Trophoblast cell (in vitro differentiated cells and primary cell): ENCODE measurements around the gene TGFBR3L.
"Not testable (repeated sequence)": the region's sequence is repeated elsewhere in the genome, so short reads cannot be mapped to it uniquely, and the experiment has no call there.

Experiments used
- DNase-seq, 2 donors: peaks; one replicate each; pipeline ENCODE4 v3.0.0-alpha.2; 2016
- H2AFZ ChIP-seq: 2 replicates; pipeline ENCODE4 v1.6.1; 2013; ENCODE audit warnings: low read length, moderate library complexity, mild to moderate bottlenecking; ENCODE audit not compliant: insufficient read depth, poor library complexity
- H2AK5ac ChIP-seq: 2 replicates; pipeline ENCODE4 v1.6.1; 2013; ENCODE audit warnings: mild to moderate bottlenecking, low read length
- H2BK120ac ChIP-seq: 2 replicates; pipeline ENCODE4 v1.6.1; 2013; ENCODE audit warnings: low read length, mild to moderate bottlenecking, moderate library complexity; ENCODE audit not compliant: insufficient read depth, poor library complexity
- H2BK12ac ChIP-seq: 2 replicates; pipeline ENCODE4 v1.6.1; 2013; ENCODE audit warnings: mild to moderate bottlenecking, low read length, moderate library complexity
- H2BK5ac ChIP-seq: 2 replicates; pipeline ENCODE4 v1.6.1; 2013; ENCODE audit warnings: low read length, low read depth, moderate library complexity, mild to moderate bottlenecking; ENCODE audit not compliant: poor library complexity
- H3K14ac ChIP-seq: 2 replicates; pipeline ENCODE4 v1.6.1; 2013; ENCODE audit warnings: mild to moderate bottlenecking, low read length
- H3K18ac ChIP-seq: 2 replicates; pipeline ENCODE4 v1.6.1; 2013; ENCODE audit warnings: mild to moderate bottlenecking, low read length
- H3K23ac ChIP-seq: 2 replicates; pipeline ENCODE4 v1.6.1; 2013; ENCODE audit warnings: low read length
- H3K27ac ChIP-seq: 2 replicates; pipeline ENCODE4 v1.5.1; 2013; ENCODE audit warnings: low read depth, mild to moderate bottlenecking, inconsistent platforms, low read length, moderate library complexity
- H3K27me3 ChIP-seq: 2 replicates; pipeline ENCODE4 v1.6.1; 2013; ENCODE audit warnings: inconsistent platforms, mild to moderate bottlenecking, low read length, moderate library complexity; ENCODE audit not compliant: insufficient read depth
- H3K36me3 ChIP-seq, 2 experiments: 1 replicate in 1 of 2; 2 replicates in 1 of 2; pipeline ENCODE4 v1.6.1; 2013; ENCODE audit warnings: low read length in 2 of 2, mild to moderate bottlenecking in 2 of 2, moderate library complexity in 1 of 2; ENCODE audit not compliant: insufficient read depth in 2 of 2, control insufficient read depth in 1 of 2
- H3K4ac ChIP-seq: 2 replicates; pipeline ENCODE4 v1.6.1; 2013; ENCODE audit warnings: low read depth, mild to moderate bottlenecking, low read length, moderate library complexity
- H3K4me1 ChIP-seq, 2 experiments: 1 replicate in 1 of 2; 2 replicates in 1 of 2; pipeline ENCODE4 v1.6.1; 2013; ENCODE audit warnings: low read length in 2 of 2, mild to moderate bottlenecking in 2 of 2, moderate library complexity in 1 of 2; ENCODE audit not compliant: insufficient read depth in 2 of 2, control insufficient read depth in 1 of 2
- H3K4me2 ChIP-seq: 2 replicates; pipeline ENCODE4 v1.6.1; 2013; ENCODE audit warnings: inconsistent platforms, mild to moderate bottlenecking, low read length, moderate library complexity
- H3K4me3 ChIP-seq: 2 replicates; pipeline ENCODE4 v1.5.1; 2013; ENCODE audit warnings: mild to moderate bottlenecking, low read depth, low read length, inconsistent platforms
- H3K79me1 ChIP-seq: one replicate; pipeline ENCODE4 v1.6.1; 2013; ENCODE audit warnings: low read length
- H3K79me2 ChIP-seq: 2 replicates; pipeline ENCODE4 v1.6.1; 2013; ENCODE audit warnings: low read length, mild to moderate bottlenecking; ENCODE audit not compliant: control insufficient read depth, insufficient read depth, poor library complexity
- H3K9ac ChIP-seq: 2 replicates; pipeline ENCODE4 v1.6.1; 2013; ENCODE audit warnings: mild to moderate bottlenecking, low read length
- H3K9me3 ChIP-seq: 2 replicates; pipeline ENCODE4 v1.6.1; 2013; ENCODE audit warnings: low read depth, mild to moderate bottlenecking, control low read depth, inconsistent platforms, low read length; ENCODE audit not compliant: insufficient read depth
- H4K12ac ChIP-seq: 2 replicates; pipeline ENCODE4 v1.6.1; 2013; ENCODE audit warnings: low read depth, mild to moderate bottlenecking, low read length, moderate library complexity
- H4K8ac ChIP-seq: 2 replicates; pipeline ENCODE4 v1.6.1; 2013; ENCODE audit warnings: low read depth, mild to moderate bottlenecking, low read length, moderate library complexity
- H4K91ac ChIP-seq: one replicate; pipeline ENCODE4 v1.6.1; 2013; ENCODE audit warnings: low read depth, mild to moderate bottlenecking, low read length, moderate library complexity
- WGBS: extraction: QIAGEN DNeasy Blood & Tissue Kit; methylation state at CpG from one replicate; pipeline ENCODE4 v1.1.7; 2013; ENCODE audit warnings: missing lambda C conversion rate; ENCODE audit not compliant: insufficient read length, insufficient coverage; ENCODE audit errors: extremely low coverage; 5-methylcytosine and 5-hydroxymethylcytosine counted together

TGFBR3L gene

GRCh38 chr19:7916955-7917266 is 2.3 kb downstream of the TGFBR3L start:
- peaks cover 7% of the 10 kb centered on the region for H3K9me3 ChIP-seq
- H3K4me3 ChIP-seq = no peak overlapping the region
- no peak overlapping the region for H2AFZ ChIP-seq
- no peak overlapping the region for H3K27ac ChIP-seq
- H3K14ac ChIP-seq = no peak overlapping the region
- no peak overlapping the region for H4K91ac ChIP-seq
- no peak overlapping the region for H3K4ac ChIP-seq
- H3K4me1 ChIP-seq = peaks cover 16 to 23% of the 10 kb centered on the region in 2 experiments
- peaks cover 2% of the 10 kb centered on the region for H3K79me1 ChIP-seq
- peak overlapping the region; percentile 52 for H3K4me2 ChIP-seq
- no peak overlapping the region for H4K8ac ChIP-seq
- H3K9ac ChIP-seq = no peak overlapping the region
- H4K12ac ChIP-seq = no peak overlapping the region
- WGBS = no CpG with 5 or more reads among the region's 12 CpGs
- peaks cover 12 to 18% of the 10 kb centered on the region in 2 experiments for H3K36me3 ChIP-seq
- H2BK120ac ChIP-seq = no peak overlapping the region
- H2BK5ac ChIP-seq = no peak overlapping the region
- peaks cover 2% of the 10 kb centered on the region for H3K79me2 ChIP-seq
- H3K27me3 ChIP-seq = peaks cover 31% of the 10 kb centered on the region
- no peak for DNase-seq
- no peak overlapping the region for H3K23ac ChIP-seq
- no peak overlapping the region for H2AK5ac ChIP-seq
- no peak overlapping the region for H3K18ac ChIP-seq
- H2BK12ac ChIP-seq = no peak overlapping the region

GRCh38 chr19:7917267-7918061 is 2.8 kb downstream of the TGFBR3L start:
- Histone ChIP-seq H2BK5ac (no peak overlapping the region), H2AK5ac (no peak overlapping the region), H4K8ac (peak overlapping the region; percentile 19), H3K4ac (no peak overlapping the region), H3K36me3 (peaks cover 13 to 19% of the 10 kb centered on the region in 2 experiments), H3K23ac (no peak overlapping the region), H3K9ac (no peak overlapping the region), H2AFZ (peak overlapping the region; percentile 17), H3K14ac (no peak overlapping the region), H3K27ac (no peak overlapping the region), H3K9me3 (peaks cover 7% of the 10 kb centered on the region), H4K91ac (no peak overlapping the region), H3K4me2 (peak overlapping the region; percentile 52), H2BK120ac (no peak overlapping the region), H3K27me3 (peaks cover 31% of the 10 kb centered on the region), H3K4me1 (peaks cover 16 to 23% of the 10 kb centered on the region in 2 experiments), H3K79me2 (peaks cover 2% of the 10 kb centered on the region), H4K12ac (peak overlapping the region; percentile 17), H2BK12ac (no peak overlapping the region), H3K4me3 (peak overlapping the region; percentile 63), H3K18ac (no peak overlapping the region), H3K79me1 (peaks cover 2% of the 10 kb centered on the region)
- DNase-seq = peak; percentile 78 to 84
- WGBS = no CpG with 5 or more reads among the region's 71 CpGs

GRCh38 chr19:7918062-7918614 is 3.5 kb downstream of the TGFBR3L start:
- H2BK12ac ChIP-seq, DNase-seq, H3K23ac ChIP-seq, H3K79me1 ChIP-seq, H3K79me2 ChIP-seq, H3K4me3 ChIP-seq, H3K18ac ChIP-seq, H4K91ac ChIP-seq, H3K9ac ChIP-seq, H2AK5ac ChIP-seq, H2BK5ac ChIP-seq, H4K12ac ChIP-seq, H3K14ac ChIP-seq, H4K8ac ChIP-seq, H3K4ac ChIP-seq, H3K9me3 ChIP-seq, H2BK120ac ChIP-seq, H3K27ac ChIP-seq: not testable (repeated sequence)
- Histone ChIP-seq H3K36me3 (peaks cover 16 to 21% of the 10 kb centered on the region in 2 experiments), H3K4me2 (peak overlapping the region; percentile 52), H3K27me3 (peaks cover 31% of the 10 kb centered on the region), H3K4me1 (peaks cover 16 to 23% of the 10 kb centered on the region in 2 experiments), H2AFZ (peak overlapping the region; percentile 17)
- no CpG with 5 or more reads among the region's 29 CpGs for WGBS

GRCh38 chr19:7918615-7919421 is 4.2 kb downstream of the TGFBR3L start:
- no peak overlapping the region for H3K14ac ChIP-seq
- WGBS = no CpG with 5 or more reads among the region's 42 CpGs
- H2AK5ac ChIP-seq = no peak overlapping the region

More at GRCh38 chr19:7918615-7919421, 4.2 kb downstream of the TGFBR3L start:
- Histone ChIP-seq H3K9ac (no peak overlapping the region), H2BK12ac (no peak overlapping the region), H2BK120ac (no peak overlapping the region), H4K8ac (no peak overlapping the region), H3K18ac (no peak overlapping the region), H3K79me2 (peaks cover 2% of the 10 kb centered on the region), H3K27me3 (peaks cover 31% of the 10 kb centered on the region), H2BK5ac (no peak overlapping the region), H3K23ac (no peak overlapping the region), H3K79me1 (peaks cover 2% of the 10 kb centered on the region), H3K27ac (no peak overlapping the region), H4K12ac (no peak overlapping the region), H4K91ac (no peak overlapping the region), H3K4me2 (no peak overlapping the region), H3K4ac (no peak overlapping the region), H2AFZ (no peak overlapping the region), H3K4me1 (peaks cover 16 to 23% of the 10 kb centered on the region in 2 experiments), H3K4me3 (no peak overlapping the region), H3K9me3 (peaks cover 7% of the 10 kb centered on the region), H3K36me3 (peaks cover 19 to 20% of the 10 kb centered on the region in 2 experiments)
- no peak for DNase-seq
